ENCODE measurements around the gene ALG14. TPM values are rescaled to one million over a fixed set of nuclear protein-coding genes. Genes with fewer than 3 reads are reported as not detected.

ALG14 gene
- total RNA-seq, 4 donors from 2014 or later, result 0.53 to 1.3 (median 1.0) TPM

DNA sequence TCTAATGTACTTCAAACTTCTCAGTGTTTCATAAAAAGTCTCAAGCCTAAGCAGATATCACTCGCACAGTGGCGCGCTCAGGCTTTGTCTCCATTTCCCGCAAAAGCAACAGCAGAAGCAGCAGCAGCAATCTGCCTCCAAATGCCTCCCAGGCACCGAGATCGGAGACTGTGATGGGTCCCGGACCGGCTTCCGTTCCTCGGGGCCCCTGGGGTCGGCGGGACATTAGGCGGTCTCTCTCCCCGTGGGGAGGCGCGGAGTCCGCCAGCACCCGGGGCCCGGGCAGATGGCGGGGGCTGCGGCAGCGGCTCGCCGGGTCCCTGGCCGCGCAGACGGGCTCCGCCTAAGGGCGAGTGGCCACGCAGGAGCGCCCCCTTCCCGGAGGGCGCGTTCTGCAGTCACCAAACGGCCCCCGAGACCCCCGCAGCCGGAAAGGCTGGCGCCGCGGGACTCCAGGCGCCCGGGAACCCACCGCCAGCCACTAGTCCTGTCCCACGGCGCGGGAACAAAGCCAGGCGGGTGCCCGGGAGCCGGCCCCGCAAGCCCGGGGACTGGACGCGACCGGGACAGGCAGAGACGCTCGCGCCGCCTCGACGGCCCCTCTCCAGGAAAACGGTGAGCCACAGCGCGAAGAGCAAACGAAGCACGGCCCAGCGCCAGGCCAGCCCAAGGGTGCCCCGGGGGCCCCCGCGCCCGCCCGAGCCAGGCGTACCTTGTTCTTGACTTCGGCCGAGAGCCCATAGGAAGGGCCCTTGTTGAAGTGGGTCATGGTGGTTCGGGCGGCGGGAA is 146.4 kb downstream of the ALG14 start:
- Histone ChIP-seq H3K36me3 (peaks cover 0 to 5% (median 0%) of the 10 kb centered on the region in 3 donors), H3K9me3 (no peaks in the 10 kb centered on the region), H3K4me1 (peaks cover 5 to 80% (median 17%) of the 10 kb centered on the region in 3 donors), H3K27ac (peak overlapping the region; percentile 92 to 96 (median 94)), H3K4me3 (peak overlapping the region; percentile 73 to 81 (median 76)), H3K27me3 (peaks cover 0 to 16% (median 0%) of the 10 kb centered on the region in 4 donors)
- 0 to 12% methylated on average over 3 to 8 of the region's 78 CpGs for WGBS, 2 donors
- DNase-seq, result no peak
- TF ChIP-seq, protein P1, sequence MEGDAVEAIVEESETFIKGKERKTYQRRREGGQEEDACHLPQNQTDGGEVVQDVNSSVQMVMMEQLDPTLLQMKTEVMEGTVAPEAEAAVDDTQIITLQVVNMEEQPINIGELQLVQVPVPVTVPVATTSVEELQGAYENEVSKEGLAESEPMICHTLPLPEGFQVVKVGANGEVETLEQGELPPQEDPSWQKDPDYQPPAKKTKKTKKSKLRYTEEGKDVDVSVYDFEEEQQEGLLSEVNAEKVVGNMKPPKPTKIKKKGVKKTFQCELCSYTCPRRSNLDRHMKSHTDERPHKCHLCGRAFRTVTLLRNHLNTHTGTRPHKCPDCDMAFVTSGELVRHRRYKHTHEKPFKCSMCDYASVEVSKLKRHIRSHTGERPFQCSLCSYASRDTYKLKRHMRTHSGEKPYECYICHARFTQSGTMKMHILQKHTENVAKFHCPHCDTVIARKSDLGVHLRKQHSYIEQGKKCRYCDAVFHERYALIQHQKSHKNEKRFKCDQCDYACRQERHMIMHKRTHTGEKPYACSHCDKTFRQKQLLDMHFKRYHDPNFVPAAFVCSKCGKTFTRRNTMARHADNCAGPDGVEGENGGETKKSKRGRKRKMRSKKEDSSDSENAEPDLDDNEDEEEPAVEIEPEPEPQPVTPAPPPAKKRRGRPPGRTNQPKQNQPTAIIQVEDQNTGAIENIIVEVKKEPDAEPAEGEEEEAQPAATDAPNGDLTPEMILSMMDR (IDR thresholded peaks at IDR 0.05), result peak in 4 of 6 experiments; percentile 12 to 37 (median 23)
- no peak for TF ChIP-seq POLR2A (IDR thresholded peaks at IDR 0.05)
- intact Hi-C loops (cut with DNase I), result loop anchor here (10.0 kb wide), 2 partner anchors 72 to 108 kb away; no protein-coding TSS in a partner anchor

DNA sequence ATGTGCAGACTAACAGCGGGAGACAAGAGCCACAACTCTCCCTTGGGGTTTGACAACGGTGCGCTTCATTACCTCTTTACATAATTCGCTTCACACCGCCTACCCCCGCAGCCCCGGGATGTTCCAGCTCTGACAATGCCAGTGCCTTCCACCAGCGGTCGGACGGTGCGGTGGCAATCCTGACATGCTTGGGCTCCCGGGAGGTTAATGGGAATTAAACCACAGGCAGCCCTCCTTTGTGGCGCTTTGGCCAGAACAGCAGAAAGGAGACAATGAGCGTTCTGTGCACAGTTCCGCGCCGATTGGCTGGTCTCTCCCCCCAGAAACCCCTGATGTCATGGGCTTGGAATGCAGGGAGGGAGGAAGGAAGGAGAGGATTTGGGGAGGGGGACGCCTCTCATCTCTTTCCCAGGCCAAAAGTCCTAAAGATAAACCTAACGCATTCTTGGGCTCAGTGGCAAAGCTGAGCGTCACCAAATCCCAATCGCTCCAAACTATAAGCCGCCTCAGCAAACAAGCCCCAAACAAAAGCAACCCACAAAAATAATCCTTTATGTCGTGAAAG is 147.1 kb downstream of the ALG14 start:
- 4 to 9% methylated on average over 14 to 17 of the region's 23 CpGs for whole genome bisulfite sequencing, 2 donors
- peaks cover 5 to 87% (median 21%) of the 10 kb centered on the region in 3 donors for H3K4me1 ChIP-seq
- peaks cover 0 to 16% (median 0%) of the 10 kb centered on the region in 4 donors for H3K27me3 ChIP-seq
- intact Hi-C loops (cut with DNase I), result loop anchor here (10.0 kb wide), 2 partner anchors 71 to 109 kb away; no protein-coding TSS in a partner anchor
- H3K36me3 ChIP-seq, result peaks cover 0 to 5% (median 0%) of the 10 kb centered on the region in 3 donors
- peak overlapping the region; percentile 73 to 81 (median 76) for H3K4me3 ChIP-seq
- no peak for DNase-seq
- H3K27ac ChIP-seq, result peak overlapping the region; percentile 92 to 96 (median 94)
- TF ChIP-seq, protein P1 (IDR thresholded peaks at IDR 0.05), result no peak
- peak in 2 of 4 donors; percentile 17 to 57 for TF ChIP-seq POLR2A (IDR thresholded peaks at IDR 0.05)
- H3K9me3 ChIP-seq, result no peaks in the 10 kb centered on the region

DNA sequence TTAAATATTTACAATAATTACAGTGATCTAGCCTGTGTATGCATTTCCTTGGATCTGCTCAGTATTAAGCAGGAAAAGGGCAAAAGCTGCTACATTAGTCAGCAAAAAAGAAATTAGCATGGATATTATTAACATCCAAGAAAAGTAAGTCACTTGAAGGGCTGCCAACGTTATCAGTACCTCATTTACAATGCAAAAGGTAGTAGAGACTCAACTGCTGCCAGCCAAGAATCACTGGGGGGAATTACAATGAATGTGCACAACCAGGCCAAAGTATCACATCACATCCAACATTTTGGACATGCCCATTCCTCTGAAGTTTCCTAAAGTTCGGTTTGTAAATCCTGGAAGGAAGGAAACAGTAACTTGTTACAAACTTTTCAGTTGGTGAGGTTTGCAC is 147.7 kb downstream of the ALG14 start:
- TF ChIP-seq POLR2A (IDR thresholded peaks at IDR 0.05), result no peak
- TF ChIP-seq, protein P1 (IDR thresholded peaks at IDR 0.05), result no peak
- peak overlapping the region; percentile 73 to 81 (median 76) for H3K4me3 ChIP-seq
- 2 to 10% methylated on average over 2 of the region's 2 CpGs for WGBS, 2 donors
- peak overlapping the region; percentile 92 to 96 (median 94) for H3K27ac ChIP-seq
- H3K36me3 ChIP-seq, result peaks cover 0 to 5% (median 0%) of the 10 kb centered on the region in 3 donors
- H3K4me1 ChIP-seq, result peaks cover 5 to 93% (median 26%) of the 10 kb centered on the region in 3 donors
- H3K9me3 ChIP-seq, result no peaks in the 10 kb centered on the region
- peaks cover 0 to 16% (median 0%) of the 10 kb centered on the region in 4 donors for H3K27me3 ChIP-seq
- no peak for DNase-seq
- intact Hi-C loops (cut with DNase I), result loop anchor here (10.0 kb wide), 2 partner anchors 70 to 110 kb away; no protein-coding TSS in a partner anchor

Other genes starting within 250 kb of the ALG14 start
- 100 to 1,000 TPM; 106 to 205 (median 149) TPM for gene CNN3, start 145.8 kb downstream of the ALG14 start, total RNA-seq
- 1 to 10 TPM in 3 of 4 donors, under 1 TPM in 1; 0.53 to 3.6 (median 1.9) TPM for gene TLCD4, start 44.4 kb upstream of the ALG14 start, total RNA-seq
- 10 to 100 TPM in 1 of 4 donors, 1 to 10 TPM in 3; 1.8 to 11.8 (median 7.6) TPM for gene RWDD3, start 161.3 kb upstream of the ALG14 start, total RNA-seq

All from esophagus squamous epithelium (tissue), 5 donors.